ENCODE measurements around the gene ZNF423.

DNA sequence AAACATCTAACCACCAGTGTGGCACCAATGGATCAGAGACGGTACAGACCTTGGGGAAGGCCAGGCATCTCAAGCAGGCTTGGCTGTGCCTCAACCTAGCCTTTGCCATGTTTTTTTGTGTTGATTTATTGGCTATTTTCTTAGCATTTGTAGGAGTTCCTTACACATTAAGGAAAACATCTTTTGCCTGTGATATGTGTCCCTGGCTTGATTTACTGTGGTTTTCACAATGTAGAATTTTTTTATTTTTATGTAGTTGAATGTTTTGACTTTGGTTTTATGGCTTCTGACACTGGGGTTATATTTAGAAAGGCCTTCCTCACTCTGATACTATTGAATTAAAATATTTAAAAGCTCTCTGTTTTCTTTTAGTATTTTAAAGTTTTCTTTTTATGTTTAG, 132.6 kb downstream of the ZNF423 start:
- TF ChIP-seq, protein P1, sequence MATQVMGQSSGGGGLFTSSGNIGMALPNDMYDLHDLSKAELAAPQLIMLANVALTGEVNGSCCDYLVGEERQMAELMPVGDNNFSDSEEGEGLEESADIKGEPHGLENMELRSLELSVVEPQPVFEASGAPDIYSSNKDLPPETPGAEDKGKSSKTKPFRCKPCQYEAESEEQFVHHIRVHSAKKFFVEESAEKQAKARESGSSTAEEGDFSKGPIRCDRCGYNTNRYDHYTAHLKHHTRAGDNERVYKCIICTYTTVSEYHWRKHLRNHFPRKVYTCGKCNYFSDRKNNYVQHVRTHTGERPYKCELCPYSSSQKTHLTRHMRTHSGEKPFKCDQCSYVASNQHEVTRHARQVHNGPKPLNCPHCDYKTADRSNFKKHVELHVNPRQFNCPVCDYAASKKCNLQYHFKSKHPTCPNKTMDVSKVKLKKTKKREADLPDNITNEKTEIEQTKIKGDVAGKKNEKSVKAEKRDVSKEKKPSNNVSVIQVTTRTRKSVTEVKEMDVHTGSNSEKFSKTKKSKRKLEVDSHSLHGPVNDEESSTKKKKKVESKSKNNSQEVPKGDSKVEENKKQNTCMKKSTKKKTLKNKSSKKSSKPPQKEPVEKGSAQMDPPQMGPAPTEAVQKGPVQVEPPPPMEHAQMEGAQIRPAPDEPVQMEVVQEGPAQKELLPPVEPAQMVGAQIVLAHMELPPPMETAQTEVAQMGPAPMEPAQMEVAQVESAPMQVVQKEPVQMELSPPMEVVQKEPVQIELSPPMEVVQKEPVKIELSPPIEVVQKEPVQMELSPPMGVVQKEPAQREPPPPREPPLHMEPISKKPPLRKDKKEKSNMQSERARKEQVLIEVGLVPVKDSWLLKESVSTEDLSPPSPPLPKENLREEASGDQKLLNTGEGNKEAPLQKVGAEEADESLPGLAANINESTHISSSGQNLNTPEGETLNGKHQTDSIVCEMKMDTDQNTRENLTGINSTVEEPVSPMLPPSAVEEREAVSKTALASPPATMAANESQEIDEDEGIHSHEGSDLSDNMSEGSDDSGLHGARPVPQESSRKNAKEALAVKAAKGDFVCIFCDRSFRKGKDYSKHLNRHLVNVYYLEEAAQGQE (IDR thresholded peaks at IDR 0.05; ENCODE audit: unreplicated experiment), result no peak
- TF ChIP-seq, protein P2, sequence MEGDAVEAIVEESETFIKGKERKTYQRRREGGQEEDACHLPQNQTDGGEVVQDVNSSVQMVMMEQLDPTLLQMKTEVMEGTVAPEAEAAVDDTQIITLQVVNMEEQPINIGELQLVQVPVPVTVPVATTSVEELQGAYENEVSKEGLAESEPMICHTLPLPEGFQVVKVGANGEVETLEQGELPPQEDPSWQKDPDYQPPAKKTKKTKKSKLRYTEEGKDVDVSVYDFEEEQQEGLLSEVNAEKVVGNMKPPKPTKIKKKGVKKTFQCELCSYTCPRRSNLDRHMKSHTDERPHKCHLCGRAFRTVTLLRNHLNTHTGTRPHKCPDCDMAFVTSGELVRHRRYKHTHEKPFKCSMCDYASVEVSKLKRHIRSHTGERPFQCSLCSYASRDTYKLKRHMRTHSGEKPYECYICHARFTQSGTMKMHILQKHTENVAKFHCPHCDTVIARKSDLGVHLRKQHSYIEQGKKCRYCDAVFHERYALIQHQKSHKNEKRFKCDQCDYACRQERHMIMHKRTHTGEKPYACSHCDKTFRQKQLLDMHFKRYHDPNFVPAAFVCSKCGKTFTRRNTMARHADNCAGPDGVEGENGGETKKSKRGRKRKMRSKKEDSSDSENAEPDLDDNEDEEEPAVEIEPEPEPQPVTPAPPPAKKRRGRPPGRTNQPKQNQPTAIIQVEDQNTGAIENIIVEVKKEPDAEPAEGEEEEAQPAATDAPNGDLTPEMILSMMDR (conservative IDR thresholded peaks at IDR 0.05; ENCODE audit: low read depth in 2 of 2), result no peak
- TF ChIP-seq EZH2 (IDR thresholded peaks at IDR 0.05; ENCODE audit: low read depth, unreplicated experiment), result no peak
- TF ChIP-seq, protein P3, sequence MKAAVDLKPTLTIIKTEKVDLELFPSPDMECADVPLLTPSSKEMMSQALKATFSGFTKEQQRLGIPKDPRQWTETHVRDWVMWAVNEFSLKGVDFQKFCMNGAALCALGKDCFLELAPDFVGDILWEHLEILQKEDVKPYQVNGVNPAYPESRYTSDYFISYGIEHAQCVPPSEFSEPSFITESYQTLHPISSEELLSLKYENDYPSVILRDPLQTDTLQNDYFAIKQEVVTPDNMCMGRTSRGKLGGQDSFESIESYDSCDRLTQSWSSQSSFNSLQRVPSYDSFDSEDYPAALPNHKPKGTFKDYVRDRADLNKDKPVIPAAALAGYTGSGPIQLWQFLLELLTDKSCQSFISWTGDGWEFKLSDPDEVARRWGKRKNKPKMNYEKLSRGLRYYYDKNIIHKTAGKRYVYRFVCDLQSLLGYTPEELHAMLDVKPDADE (IDR thresholded peaks at IDR 0.05), result no peak
- TF ChIP-seq STAT1 (IDR thresholded peaks at IDR 0.05; ENCODE audit: unreplicated experiment), result no peak
